Measurements from ENCODE around the gene INPP5E. TPM values are rescaled to one million over a fixed set of nuclear protein-coding genes. Genes with fewer than 3 reads are reported as not detected.

INPP5E gene
- total and polyA plus RNA-seq, 10 of the 15 experiments (the other 5 are each of a cell fraction or from before 2014, with no cell fraction given) = 0.24 to 16.0 (median 5.3) TPM

DNA sequence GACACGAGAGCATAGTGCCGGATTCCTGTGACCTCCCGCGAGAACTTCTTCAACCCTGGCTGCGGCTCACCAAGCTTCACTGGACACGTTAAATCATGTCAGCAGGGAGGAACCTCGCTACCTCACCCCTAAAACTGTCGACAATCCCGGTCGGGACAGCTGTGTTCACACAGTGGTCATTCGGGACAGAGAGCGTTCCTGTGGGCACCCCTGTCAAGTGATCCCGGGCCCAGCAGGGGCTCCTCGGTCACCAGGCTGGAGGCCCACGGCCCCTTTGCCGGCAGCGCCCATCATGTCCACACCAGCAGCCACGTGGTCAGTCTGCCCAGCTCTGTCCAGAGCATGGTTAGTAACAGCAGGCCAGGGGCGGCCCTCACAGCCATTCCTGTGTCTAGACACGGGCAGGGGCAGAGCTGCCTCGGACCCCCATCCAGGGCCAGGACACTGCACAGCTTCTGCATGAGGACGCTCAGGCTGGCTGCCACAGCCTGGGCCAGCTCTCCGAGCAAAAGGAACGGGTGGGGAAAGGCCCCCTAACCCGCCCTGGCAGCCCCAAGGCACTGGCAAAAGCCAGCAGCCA, 3.5 kb downstream of the INPP5E start (continued):
- TF ChIP-seq LARP7 (IDR thresholded peaks at IDR 0.05) (no peak), CHD4 (IDR thresholded peaks at IDR 0.05) (no peak), RAD51 (IDR thresholded peaks at IDR 0.05) (no peak)

DNA sequence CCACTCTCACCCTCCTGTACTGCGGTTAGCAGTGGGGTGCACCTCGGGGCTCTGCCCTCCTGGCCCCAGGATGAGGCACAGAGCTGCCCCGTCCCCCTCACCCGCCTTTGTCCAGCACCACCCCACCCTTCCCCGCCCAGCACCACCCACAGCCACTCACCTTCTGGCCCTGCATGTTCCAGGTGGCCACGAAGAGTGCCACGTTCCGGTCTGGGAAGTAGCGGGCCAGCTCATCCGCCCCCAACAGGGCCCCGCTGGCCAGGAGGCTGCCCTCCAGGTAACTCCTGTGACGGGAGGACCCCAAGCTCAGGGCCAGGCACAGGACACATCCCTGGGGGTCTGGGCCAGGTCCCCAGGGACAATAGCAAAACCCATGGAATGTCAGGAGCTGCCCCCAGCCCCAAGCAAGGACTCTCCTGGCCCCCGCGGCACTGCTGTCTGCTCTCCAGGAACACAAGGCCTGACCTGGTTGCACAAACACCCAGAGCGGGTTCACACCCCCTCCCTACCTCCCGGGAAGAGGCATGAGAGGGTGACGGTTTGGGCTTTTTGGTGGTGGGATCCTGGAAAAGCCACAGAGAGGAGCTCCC, 5.0 kb downstream of the INPP5E start:
- no peak for FAIRE-seq
- ChIA-PET CTCF (interaction anchor here (1.6 kb wide), 1 partner anchor 46 kb away, joined by 4 read pairs; no protein-coding TSS in a partner anchor), SMC1A (ENCODE audit: uncharacterized antibody, unreplicated experiment) (no interaction called here), RAD21 (ENCODE audit: unreplicated experiment) (no interaction called here), POLR2A (no interaction called here)
- TF ChIP-seq TARDBP (IDR thresholded peaks at IDR 0.05; ENCODE audit: borderline replicate concordance) = no peak
- TF ChIP-seq MXI1 (IDR thresholded peaks at IDR 0.05; ENCODE audit: low read depth, low read length) = no peak
- no peak for TF ChIP-seq MYC (IDR thresholded peaks at IDR 0.05; ENCODE audit: insufficient read depth, insufficient read length, insufficient replicate concordance, low read length, severe bottlenecking)
- no peak for TF ChIP-seq EED (IDR thresholded peaks at IDR 0.05; ENCODE audit: low read depth)
- TF ChIP-seq, protein P1, sequence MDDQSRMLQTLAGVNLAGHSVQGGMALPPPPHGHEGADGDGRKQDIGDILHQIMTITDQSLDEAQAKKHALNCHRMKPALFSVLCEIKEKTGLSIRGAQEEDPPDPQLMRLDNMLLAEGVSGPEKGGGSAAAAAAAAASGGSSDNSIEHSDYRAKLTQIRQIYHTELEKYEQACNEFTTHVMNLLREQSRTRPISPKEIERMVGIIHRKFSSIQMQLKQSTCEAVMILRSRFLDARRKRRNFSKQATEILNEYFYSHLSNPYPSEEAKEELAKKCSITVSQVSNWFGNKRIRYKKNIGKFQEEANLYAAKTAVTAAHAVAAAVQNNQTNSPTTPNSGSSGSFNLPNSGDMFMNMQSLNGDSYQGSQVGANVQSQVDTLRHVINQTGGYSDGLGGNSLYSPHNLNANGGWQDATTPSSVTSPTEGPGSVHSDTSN (IDR thresholded peaks at IDR 0.05; ENCODE audit: insufficient replicate concordance, low read depth, low read length) = no peak
- TF ChIP-seq, protein P2, sequence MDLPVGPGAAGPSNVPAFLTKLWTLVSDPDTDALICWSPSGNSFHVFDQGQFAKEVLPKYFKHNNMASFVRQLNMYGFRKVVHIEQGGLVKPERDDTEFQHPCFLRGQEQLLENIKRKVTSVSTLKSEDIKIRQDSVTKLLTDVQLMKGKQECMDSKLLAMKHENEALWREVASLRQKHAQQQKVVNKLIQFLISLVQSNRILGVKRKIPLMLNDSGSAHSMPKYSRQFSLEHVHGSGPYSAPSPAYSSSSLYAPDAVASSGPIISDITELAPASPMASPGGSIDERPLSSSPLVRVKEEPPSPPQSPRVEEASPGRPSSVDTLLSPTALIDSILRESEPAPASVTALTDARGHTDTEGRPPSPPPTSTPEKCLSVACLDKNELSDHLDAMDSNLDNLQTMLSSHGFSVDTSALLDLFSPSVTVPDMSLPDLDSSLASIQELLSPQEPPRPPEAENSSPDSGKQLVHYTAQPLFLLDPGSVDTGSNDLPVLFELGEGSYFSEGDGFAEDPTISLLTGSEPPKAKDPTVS (IDR thresholded peaks at IDR 0.05; ENCODE audit: low read depth, low read length) = no peak
- no peak for TF ChIP-seq FOS (IDR thresholded peaks at IDR 0.05; ENCODE audit: borderline replicate concordance, extremely low read depth, insufficient read length)
- TF ChIP-seq, protein P3, sequence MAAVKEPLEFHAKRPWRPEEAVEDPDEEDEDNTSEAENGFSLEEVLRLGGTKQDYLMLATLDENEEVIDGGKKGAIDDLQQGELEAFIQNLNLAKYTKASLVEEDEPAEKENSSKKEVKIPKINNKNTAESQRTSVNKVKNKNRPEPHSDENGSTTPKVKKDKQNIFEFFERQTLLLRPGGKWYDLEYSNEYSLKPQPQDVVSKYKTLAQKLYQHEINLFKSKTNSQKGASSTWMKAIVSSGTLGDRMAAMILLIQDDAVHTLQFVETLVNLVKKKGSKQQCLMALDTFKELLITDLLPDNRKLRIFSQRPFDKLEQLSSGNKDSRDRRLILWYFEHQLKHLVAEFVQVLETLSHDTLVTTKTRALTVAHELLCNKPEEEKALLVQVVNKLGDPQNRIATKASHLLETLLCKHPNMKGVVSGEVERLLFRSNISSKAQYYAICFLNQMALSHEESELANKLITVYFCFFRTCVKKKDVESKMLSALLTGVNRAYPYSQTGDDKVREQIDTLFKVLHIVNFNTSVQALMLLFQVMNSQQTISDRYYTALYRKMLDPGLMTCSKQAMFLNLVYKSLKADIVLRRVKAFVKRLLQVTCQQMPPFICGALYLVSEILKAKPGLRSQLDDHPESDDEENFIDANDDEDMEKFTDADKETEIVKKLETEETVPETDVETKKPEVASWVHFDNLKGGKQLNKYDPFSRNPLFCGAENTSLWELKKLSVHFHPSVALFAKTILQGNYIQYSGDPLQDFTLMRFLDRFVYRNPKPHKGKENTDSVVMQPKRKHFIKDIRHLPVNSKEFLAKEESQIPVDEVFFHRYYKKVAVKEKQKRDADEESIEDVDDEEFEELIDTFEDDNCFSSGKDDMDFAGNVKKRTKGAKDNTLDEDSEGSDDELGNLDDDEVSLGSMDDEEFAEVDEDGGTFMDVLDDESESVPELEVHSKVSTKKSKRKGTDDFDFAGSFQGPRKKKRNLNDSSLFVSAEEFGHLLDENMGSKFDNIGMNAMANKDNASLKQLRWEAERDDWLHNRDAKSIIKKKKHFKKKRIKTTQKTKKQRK (IDR thresholded peaks at IDR 0.05; ENCODE audit: low read depth, low read length) = no peak
- no peak for TF ChIP-seq KLF5 (IDR thresholded peaks at IDR 0.05; ENCODE audit: partially characterized antibody)
- no peak for TF ChIP-seq GABPA (IDR thresholded peaks at IDR 0.05; ENCODE audit: low read depth)
- TF ChIP-seq ZNF24 (IDR thresholded peaks at IDR 0.05) = no peak
- no peak for TF ChIP-seq MTA2 (IDR thresholded peaks at IDR 0.05; ENCODE audit: low read depth)
- TF ChIP-seq POLR2A (IDR thresholded peaks at IDR 0.05; ENCODE audit: low read depth, low read length) = no peak
- no peak for TF ChIP-seq YY1 (IDR thresholded peaks at IDR 0.05; ENCODE audit: low read depth, low read length)
- H3K4me3 ChIP-seq = no peak overlapping the region
- 97% methylated on average over 15 of the region's 17 CpGs for WGBS (ENCODE audit: insufficient coverage, insufficient replicate concordance, low lambda C conversion rate, missing lambda C conversion rate)
- no peaks in the 10 kb centered on the region for H3K27me3 ChIP-seq (replicated peaks in 1 of 2; ENCODE audit: control insufficient read depth in 2 of 2, insufficient read depth in 2 of 2, low read length in 1 of 2)
- H2AFZ ChIP-seq (ENCODE audit: control insufficient read depth, low read depth, low read length) = no peak overlapping the region
- in situ Hi-C loops (cut with MboI) = no loop called here
- peaks cover 40% of the 10 kb centered on the region for H3K79me2 ChIP-seq (ENCODE audit: control insufficient read depth, insufficient read depth, low read length)
- no peak overlapping the region for H3K9ac ChIP-seq (ENCODE audit: control insufficient read depth, insufficient read depth, low read length)
- H4K20me1 ChIP-seq (ENCODE audit: control insufficient read depth, insufficient read depth) = no peaks in the 10 kb centered on the region
- no peak overlapping the region for H3K4me2 ChIP-seq (ENCODE audit: control insufficient read depth, insufficient read depth)
- no peak for ATAC-seq
- intact Hi-C loops (cut with micrococcal nuclease; ENCODE audit: unreplicated experiment) = no loop called here
- H3K27ac ChIP-seq (ENCODE audit: control insufficient read depth, insufficient read depth) = no peak overlapping the region
- H3K36me3 ChIP-seq (ENCODE audit: control insufficient read depth in 2 of 2, insufficient read depth in 2 of 2, low read length in 1 of 2) = peaks cover 0 to 12% of the 10 kb centered on the region in 2 experiments; a peak in 3 of 4 replicates
- no peak for DNase-seq (ENCODE audit: low read depth, low spot score)
- BruUV-seq (replicated peaks) = no TSS peak
- peaks cover 6% of the 10 kb centered on the region; the same call in 1 of the 2 replicates for H3K4me1 ChIP-seq (ENCODE audit: control insufficient read depth, insufficient read depth, low read length)
- H3K9me3 ChIP-seq (replicated peaks; ENCODE audit: control insufficient read depth, insufficient read depth, low read length) = no peaks in the 10 kb centered on the region

Data from GM12878 (cell line).